Caco-2 (cell line): ENCODE results near the gene POP7. TPM values are rescaled to one million over a fixed set of nuclear protein-coding genes. Genes with fewer than 3 reads are reported as not detected.

ENCODE experiments used
- BruUV-seq: library from RNA; stranded (reverse); fragments of 400-500 nt; replicated peaks from 2 replicates; lab custom pipeline; 2021; lab: Mats Ljungman, UMichigan
- CTCF ChIA-PET: fragments of 300-600 bp; sonication (Branson Sonifier 250); formaldehyde crosslinking; loops from one replicate; lab custom pipeline; 2022; ENCODE audit warnings: antibody characterized with exemption; lab: Charles Lee
- POLR2A ChIA-PET: fragments of 300-600 bp; sonication (Branson Sonifier 250); formaldehyde crosslinking; loops from one replicate; lab custom pipeline; 2022; ENCODE audit warnings: antibody characterized with exemption; lab: Charles Lee
- DNase-seq, 2 experiments: peaks; one replicate each; pipeline versions ENCODE4 v3.0.0 to v3.0.0-alpha.2; 2020 to 2022
- H3K27me3 ChIP-seq: replicated peaks from 2 replicates; pipeline ENCODE4 v1.6.0; 2011; ENCODE audit warnings: low read length; ENCODE audit not compliant: control insufficient read depth, insufficient read depth
- H3K36me3 ChIP-seq: 2 replicates; pipeline ENCODE4 v1.5.1; 2011; ENCODE audit warnings: low read length; ENCODE audit not compliant: control insufficient read depth, insufficient read depth
- H3K4me1 ChIP-seq: fragments of 250-450 bp; sonication (Bioruptor Pico); 2 replicates; pipeline ENCODE4 v1.5.1; 2020; ENCODE audit warnings: mild to moderate bottlenecking
- H3K4me3 ChIP-seq: 2 replicates; pipeline ENCODE4 v1.5.1; 2011; ENCODE audit warnings: low read depth, mild to moderate bottlenecking, control low read depth, low read length
- H3K9me3 ChIP-seq: fragments of 250-450 bp; sonication (Bioruptor Pico); 2 replicates; pipeline ENCODE4 v1.5.1; 2020; ENCODE audit warnings: mild to moderate bottlenecking, moderate library complexity
- H3K27ac Mint-ChIP-seq: one replicate; pipeline ENCODE4 v1.8.0; 2022; ENCODE audit warnings: mixed read lengths; ENCODE audit not compliant: unreplicated experiment
- H3K27me3 Mint-ChIP-seq: one replicate; pipeline ENCODE4 v1.8.0; 2022; ENCODE audit warnings: mixed read lengths; ENCODE audit not compliant: insufficient read depth, unreplicated experiment
- H3K36me3 Mint-ChIP-seq: one replicate; pipeline ENCODE4 v1.8.0; 2022; ENCODE audit warnings: mild to moderate bottlenecking, mixed read lengths; ENCODE audit not compliant: insufficient read depth, unreplicated experiment
- H3K4me1 Mint-ChIP-seq: one replicate; pipeline ENCODE4 v1.8.0; 2022; ENCODE audit warnings: low read depth, mixed read lengths; ENCODE audit not compliant: unreplicated experiment
- H3K4me3 Mint-ChIP-seq: one replicate; pipeline ENCODE4 v1.8.0; 2022; ENCODE audit warnings: mild to moderate bottlenecking, moderate library complexity, mixed read lengths; ENCODE audit not compliant: unreplicated experiment
- H3K9me3 Mint-ChIP-seq: one replicate; pipeline ENCODE4 v1.8.0; 2022; ENCODE audit warnings: mixed read lengths; ENCODE audit not compliant: unreplicated experiment
- intact Hi-C: fragments of 100-400 bp; cut with micrococcal nuclease; formaldehyde crosslinking; loops from one replicate; pipeline ENCODE4 v1.10.0; 2022; ENCODE audit not compliant: unreplicated experiment
- total RNA-seq: library from RNA; stranded (reverse); gene quantifications from 2 replicates; pipeline ENCODE4 v1.2.3, GENCODE V29; 2022
- TF ChIP-seq, protein P1 (sequence below), 2 experiments: fragments of 200-600 bp in 1 of 2; IDR thresholded peaks; 1 replicate in 1 of 2; 2 replicates in 1 of 2; pipeline versions ENCODE4 v1.5.1 to v1.8.0; 2011 to 2022; ENCODE audit warnings: antibody characterized with exemption in 1 of 2, control low read depth in 1 of 2, inconsistent platforms in 1 of 2, low read depth in 1 of 2, low read length in 1 of 2, mild to moderate bottlenecking in 1 of 2, moderate library complexity in 1 of 2; ENCODE audit not compliant: insufficient read depth in 1 of 2, severe bottlenecking in 1 of 2, unreplicated experiment in 1 of 2

POP7 gene
- total RNA-seq, 1 experiment from 2014 or later, result 66.9 TPM

DNA sequence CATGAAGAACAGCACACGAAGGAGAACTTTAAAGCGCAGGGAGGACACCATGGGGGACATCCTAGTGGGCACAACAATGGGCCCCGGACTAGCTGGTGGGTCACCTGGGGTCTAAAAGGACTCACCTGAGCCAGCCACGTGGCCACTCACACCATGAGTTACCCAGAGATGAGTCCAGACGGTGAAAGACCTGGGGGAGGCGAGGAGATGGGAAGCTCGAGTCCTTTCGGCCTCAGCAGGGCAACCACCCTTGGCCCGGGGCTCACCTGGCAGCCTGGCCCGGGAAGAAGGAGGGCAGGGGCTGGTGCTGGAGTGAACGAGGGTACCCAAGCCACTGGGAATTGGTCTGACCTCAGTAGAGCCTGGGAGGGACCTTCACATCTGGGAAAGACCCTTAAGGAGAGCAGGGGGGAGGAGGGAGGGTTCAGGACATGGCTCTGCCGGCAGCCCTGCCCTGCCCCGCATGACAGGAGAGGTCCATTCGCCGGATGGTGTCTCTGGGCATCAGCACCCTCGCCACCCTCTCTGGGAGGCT, 17.5 kb upstream of the POP7 start:
- Mint-ChIP-seq H3K36me3 (peaks cover 65% of the 10 kb centered on the region), H3K27ac (no peak overlapping the region), H3K4me1 (peaks cover 18% of the 10 kb centered on the region), H3K27me3 (no peaks in the 10 kb centered on the region), H3K4me3 (no peak overlapping the region), H3K9me3 (no peaks in the 10 kb centered on the region)
- DNase-seq, result no peak
- Histone ChIP-seq H3K4me1 (peaks cover 12% of the 10 kb centered on the region), H3K9me3 (no peaks in the 10 kb centered on the region), H3K27me3 (no peaks in the 10 kb centered on the region), H3K4me3 (no peak overlapping the region), H3K36me3 (peaks cover 5% of the 10 kb centered on the region)
- ChIA-PET CTCF (no interaction called here), POLR2A (no interaction called here)
- TF ChIP-seq, protein P1, sequence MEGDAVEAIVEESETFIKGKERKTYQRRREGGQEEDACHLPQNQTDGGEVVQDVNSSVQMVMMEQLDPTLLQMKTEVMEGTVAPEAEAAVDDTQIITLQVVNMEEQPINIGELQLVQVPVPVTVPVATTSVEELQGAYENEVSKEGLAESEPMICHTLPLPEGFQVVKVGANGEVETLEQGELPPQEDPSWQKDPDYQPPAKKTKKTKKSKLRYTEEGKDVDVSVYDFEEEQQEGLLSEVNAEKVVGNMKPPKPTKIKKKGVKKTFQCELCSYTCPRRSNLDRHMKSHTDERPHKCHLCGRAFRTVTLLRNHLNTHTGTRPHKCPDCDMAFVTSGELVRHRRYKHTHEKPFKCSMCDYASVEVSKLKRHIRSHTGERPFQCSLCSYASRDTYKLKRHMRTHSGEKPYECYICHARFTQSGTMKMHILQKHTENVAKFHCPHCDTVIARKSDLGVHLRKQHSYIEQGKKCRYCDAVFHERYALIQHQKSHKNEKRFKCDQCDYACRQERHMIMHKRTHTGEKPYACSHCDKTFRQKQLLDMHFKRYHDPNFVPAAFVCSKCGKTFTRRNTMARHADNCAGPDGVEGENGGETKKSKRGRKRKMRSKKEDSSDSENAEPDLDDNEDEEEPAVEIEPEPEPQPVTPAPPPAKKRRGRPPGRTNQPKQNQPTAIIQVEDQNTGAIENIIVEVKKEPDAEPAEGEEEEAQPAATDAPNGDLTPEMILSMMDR (IDR thresholded peaks at IDR 0.05; ENCODE audit: insufficient read depth in 1 of 2, low read depth in 1 of 2, low read length in 1 of 2, severe bottlenecking in 1 of 2, unreplicated experiment in 1 of 2), result no peak
- BruUV-seq, result no TSS peak
- intact Hi-C loops, result no loop called here

DNA sequence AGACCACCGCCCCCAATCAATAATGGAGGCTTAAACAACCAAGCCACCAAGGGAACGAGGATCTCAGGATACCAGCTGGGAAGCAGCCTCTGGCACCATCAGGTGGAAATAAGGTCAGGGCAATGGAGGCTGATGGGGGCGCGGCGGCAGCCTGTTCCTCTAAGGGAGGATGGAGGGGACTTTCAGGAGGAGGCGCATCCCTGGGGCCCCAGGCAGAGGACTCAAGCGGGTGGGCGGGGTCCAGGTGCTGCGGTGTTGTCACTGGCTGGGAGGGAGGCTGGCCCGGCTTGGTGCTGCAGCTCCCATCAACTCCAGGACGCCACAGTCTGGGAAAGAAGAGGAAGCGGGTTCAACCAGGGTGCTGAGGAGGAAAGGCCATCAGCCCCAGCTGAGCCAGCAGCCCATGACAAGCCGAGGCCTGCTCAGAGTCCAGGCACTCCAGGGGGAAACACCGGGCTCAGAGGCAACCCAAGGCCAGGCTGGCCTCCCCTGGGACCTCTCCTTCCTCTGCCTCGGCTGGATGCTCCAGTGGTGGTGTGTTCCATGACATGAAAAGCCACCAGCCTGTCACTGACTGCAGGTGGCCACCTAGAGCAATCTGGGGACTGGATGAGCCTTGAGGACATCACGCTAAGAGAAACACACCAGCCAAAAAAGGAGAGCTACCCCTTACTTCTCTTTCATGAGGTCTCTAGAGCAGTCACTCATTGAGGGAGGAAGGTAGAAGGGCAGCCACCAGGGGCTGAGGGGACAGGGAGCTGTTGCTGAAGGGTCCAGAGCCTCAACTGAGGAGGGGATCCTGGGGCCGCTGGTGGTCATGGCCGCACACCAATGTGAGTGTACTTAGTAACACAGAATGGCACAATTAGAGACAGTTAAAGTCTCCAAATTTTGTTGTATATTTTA, 16.4 kb upstream of the POP7 start:
- Histone ChIP-seq H3K27me3 (no peaks in the 10 kb centered on the region), H3K4me3 (no peak overlapping the region), H3K4me1 (peaks cover 12% of the 10 kb centered on the region), H3K36me3 (peaks cover 5% of the 10 kb centered on the region), H3K9me3 (no peaks in the 10 kb centered on the region)
- Mint-ChIP-seq H3K9me3 (no peaks in the 10 kb centered on the region), H3K4me1 (peaks cover 18% of the 10 kb centered on the region), H3K27ac (no peak overlapping the region), H3K4me3 (no peak overlapping the region), H3K36me3 (peaks cover 65% of the 10 kb centered on the region), H3K27me3 (no peaks in the 10 kb centered on the region)
- ChIA-PET POLR2A (no interaction called here), CTCF (interaction anchor here (1.0 to 2.0 kb wide), 4 partner anchors 17 to 103 kb away, joined by 3 to 10 read pairs (median 6); partner anchors contain the start of genes FBXO24 and POP7)
- BruUV-seq, result no TSS peak
- DNase-seq, result no peak
- intact Hi-C loops, result loop anchor here (2.0 to 5.0 kb wide), 2 partner anchors 57 to 85 kb away; no protein-coding TSS in a partner anchor
- TF ChIP-seq, protein P1 (IDR thresholded peaks at IDR 0.05; ENCODE audit: insufficient read depth in 1 of 2, low read depth in 1 of 2, low read length in 1 of 2, severe bottlenecking in 1 of 2, unreplicated experiment in 1 of 2), result no peak
